CD8-positive, alpha-beta memory T cell (primary cell): ENCODE results near the gene APLP1. TPM values are rescaled to one million over a fixed set of nuclear protein-coding genes. Genes with fewer than 3 reads are reported as not detected.
"Not testable (repeated sequence)": the region's sequence is repeated elsewhere in the genome, so short reads cannot be mapped to it uniquely, and the experiment has no call there.

Source experiments
- CTCF ChIA-PET: fragments of 350-600 bp; sonication (Branson Sonifier 250); formaldehyde crosslinking; loops from one replicate; lab custom pipeline; 2021; ENCODE audit warnings: antibody characterized with exemption; lab: Charles Lee
- POLR2A ChIA-PET: fragments of 350-600 bp; sonication (Branson Sonifier 250); formaldehyde crosslinking; loops from one replicate; lab custom pipeline; 2021; ENCODE audit warnings: antibody characterized with exemption; lab: Charles Lee
- DNase-seq, 5 donors: peaks; one replicate each; pipeline versions ENCODE4 v3.0.0 to v3.0.0-alpha.2; 2020 to 2022; ENCODE audit warnings: mixed read lengths in 1 of 5
- H3K27ac ChIP-seq: one replicate; pipeline ENCODE4 v1.7.0; 2013; ENCODE audit warnings: low read depth, mild to moderate bottlenecking, low read length, moderate library complexity
- H3K27me3 ChIP-seq: 2 replicates; pipeline ENCODE4 v1.7.0; 2013; ENCODE audit warnings: low read length, mild to moderate bottlenecking; ENCODE audit not compliant: insufficient read depth, poor library complexity, severe bottlenecking
- H3K36me3 ChIP-seq: 2 replicates; pipeline ENCODE4 v1.7.0; 2013; ENCODE audit warnings: mild to moderate bottlenecking, low read length, moderate library complexity; ENCODE audit not compliant: insufficient read depth
- H3K4me1 ChIP-seq: 2 replicates; pipeline ENCODE4 v1.7.0; 2013; ENCODE audit warnings: mild to moderate bottlenecking, low read length, moderate library complexity; ENCODE audit not compliant: insufficient read depth
- H3K4me3 ChIP-seq: 2 replicates; pipeline ENCODE4 v1.7.0; 2013; ENCODE audit warnings: mild to moderate bottlenecking, low read length
- H3K9me3 ChIP-seq: 2 replicates; pipeline ENCODE4 v1.7.0; 2013; ENCODE audit warnings: mild to moderate bottlenecking, low read length
- H3K27ac Mint-ChIP-seq, 8 donors: one replicate each; pipeline ENCODE4 v1.8.0; 2020 to 2021; ENCODE audit warnings: mixed read lengths in 8 of 8, mild to moderate bottlenecking in 6 of 8, inconsistent platforms in 3 of 8, moderate library complexity in 3 of 8
- H3K27me3 Mint-ChIP-seq, 2 donors: one replicate each; pipeline ENCODE4 v1.8.0; 2020 to 2021; ENCODE audit warnings: mixed read lengths in 2 of 2, mild to moderate bottlenecking in 1 of 2, moderate library complexity in 1 of 2
- H3K36me3 Mint-ChIP-seq, 3 donors: one replicate each; pipeline ENCODE4 v1.8.0; 2020 to 2021; ENCODE audit warnings: mixed read lengths in 3 of 3, inconsistent platforms in 1 of 3, mild to moderate bottlenecking in 1 of 3
- H3K4me1 Mint-ChIP-seq, 3 donors: one replicate each; pipeline ENCODE4 v1.8.0; 2020 to 2021; ENCODE audit warnings: mixed read lengths in 3 of 3, inconsistent platforms in 1 of 3, mild to moderate bottlenecking in 1 of 3
- H3K4me3 Mint-ChIP-seq, 7 donors: one replicate each; pipeline ENCODE4 v1.8.0; 2020 to 2021; ENCODE audit warnings: mixed read lengths in 7 of 7, mild to moderate bottlenecking in 6 of 7, moderate library complexity in 4 of 7, inconsistent platforms in 2 of 7
- H3K9me3 Mint-ChIP-seq, 5 donors: one replicate each; pipeline ENCODE4 v1.8.0; 2020 to 2022; ENCODE audit warnings: mixed read lengths in 5 of 5, mild to moderate bottlenecking in 3 of 5, moderate library complexity in 2 of 5, inconsistent platforms in 1 of 5
- polyA plus RNA-seq: library from polyadenylated mRNA; unstranded; fragments of 300-500 nt; fragmentation: Illumina TruSeq; gene quantifications from one replicate; pipeline ENCODE4 v1.2.3, GENCODE V29; 2021
- total RNA-seq, 2 experiments: library from RNA; stranded (reverse); gene quantifications; one replicate each; pipeline ENCODE4 v1.2.3, GENCODE V29; 2021

APLP1 gene
- total and polyA plus RNA-seq, 3 experiments from 2014 or later: 0.85 to 0.86 TPM; not detected in 1

DNA sequence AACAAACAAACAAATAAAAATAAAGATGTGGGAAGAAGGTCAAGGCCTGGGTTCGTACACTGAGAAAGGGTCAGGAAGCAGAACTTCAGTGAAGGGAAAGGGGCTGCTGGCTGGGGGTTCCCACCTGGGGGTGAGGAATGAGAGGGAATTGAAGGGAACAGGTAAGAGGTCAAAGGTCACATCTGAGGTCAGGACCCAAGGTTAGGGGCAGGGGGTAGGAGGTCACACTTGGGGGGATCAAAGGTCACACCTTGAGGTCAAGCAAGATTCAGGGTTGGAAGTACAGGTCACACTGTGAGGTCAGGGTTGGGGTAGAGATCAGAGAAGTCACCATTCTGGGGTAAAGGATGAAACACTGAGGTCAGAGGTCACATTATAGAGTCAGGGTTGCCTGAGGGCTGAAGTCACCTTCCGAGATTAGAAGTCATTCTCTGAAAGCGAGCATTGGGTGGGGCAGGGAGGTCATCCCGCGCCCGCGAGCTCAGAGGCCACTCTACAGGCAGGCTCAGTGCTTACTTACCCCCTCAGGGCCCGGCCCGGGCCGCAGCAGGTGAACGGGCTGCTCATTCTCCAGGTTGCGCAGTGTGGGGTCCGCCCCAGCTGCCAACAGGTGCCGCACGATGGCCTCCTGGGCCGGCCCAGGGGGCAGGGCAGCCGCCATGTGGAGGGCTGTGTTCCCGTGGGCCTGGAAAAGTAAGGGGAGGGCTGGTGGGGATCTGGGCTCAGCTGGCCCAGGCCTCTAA lies 21.2 kb downstream of the APLP1 start:
- POLR2A ChIA-PET: no interaction called here
- peaks cover 0 to 2% of the 10 kb centered on the region in 2 donors for H3K27me3 Mint-ChIP-seq

DNA sequence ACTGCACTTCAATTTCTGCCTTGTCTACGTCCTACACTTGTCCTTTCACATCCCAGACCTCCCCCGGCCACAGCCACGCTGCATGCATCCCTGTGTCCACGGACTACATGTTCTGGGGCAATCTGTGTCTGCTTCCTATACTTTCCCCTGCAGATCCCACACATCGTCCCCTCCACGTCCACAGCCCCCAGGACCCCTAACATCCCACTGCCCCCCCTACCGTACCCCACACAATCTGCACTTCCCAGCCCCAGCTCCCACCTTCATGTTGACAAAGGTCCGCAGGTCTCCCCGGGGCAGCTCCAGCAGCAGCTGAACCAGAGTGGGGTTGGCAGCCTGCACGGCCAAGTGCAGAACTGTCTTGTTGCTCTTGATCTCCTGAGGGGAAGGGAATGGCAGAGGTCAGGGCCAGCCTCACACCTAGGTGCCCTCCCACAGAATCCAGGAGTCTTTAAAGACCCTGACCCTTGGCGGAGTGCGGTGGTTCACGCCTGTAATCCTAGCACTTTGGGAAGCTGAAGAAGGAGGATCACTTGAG lies 21.8 kb downstream of the APLP1 start:
- Mint-ChIP-seq H3K27ac (peak overlapping the region in 1 of 8 donors; percentile 61), H3K36me3 (peaks cover 13 to 73% (median 20%) of the 10 kb centered on the region in 3 donors), H3K4me3 (no peak overlapping the region), H3K27me3 (peaks cover 0 to 2% of the 10 kb centered on the region in 2 donors), H3K9me3 (no peaks in the 10 kb centered on the region), H3K4me1 (peaks cover 8 to 14% (median 9%) of the 10 kb centered on the region in 3 donors)
- POLR2A ChIA-PET: no interaction called here
- Histone ChIP-seq H3K4me1 (no peaks in the 10 kb centered on the region), H3K36me3 (peaks cover 42% of the 10 kb centered on the region), H3K4me3 (no peak overlapping the region), H3K27ac (no peak overlapping the region), H3K9me3 (no peaks in the 10 kb centered on the region), H3K27me3 (no peaks in the 10 kb centered on the region)
- no peak for DNase-seq
- CTCF ChIA-PET: no interaction called here

More for the DNA sequence above, 21.2 kb downstream of the APLP1 start:
- Histone ChIP-seq H3K4me3 (no peak overlapping the region), H3K36me3 (peaks cover 41% of the 10 kb centered on the region), H3K27ac (no peak overlapping the region), H3K27me3 (no peaks in the 10 kb centered on the region), H3K9me3 (no peaks in the 10 kb centered on the region), H3K4me1 (no peaks in the 10 kb centered on the region)
- peaks cover 13 to 70% (median 18%) of the 10 kb centered on the region in 3 donors for H3K36me3 Mint-ChIP-seq
- no peak overlapping the region for H3K4me3 Mint-ChIP-seq
- H3K9me3 Mint-ChIP-seq: no peaks in the 10 kb centered on the region
- H3K27ac Mint-ChIP-seq: peak overlapping the region in 3 of 8 donors; percentile 57 to 91 (median 66)
- H3K4me1 Mint-ChIP-seq: peaks cover 4 to 13% (median 6%) of the 10 kb centered on the region in 3 donors
- no peak for DNase-seq
- CTCF ChIA-PET: interaction anchor here (1.1 kb wide), 1 partner anchor 40 kb away, joined by 3 read pairs; no protein-coding TSS in a partner anchor

DNA sequence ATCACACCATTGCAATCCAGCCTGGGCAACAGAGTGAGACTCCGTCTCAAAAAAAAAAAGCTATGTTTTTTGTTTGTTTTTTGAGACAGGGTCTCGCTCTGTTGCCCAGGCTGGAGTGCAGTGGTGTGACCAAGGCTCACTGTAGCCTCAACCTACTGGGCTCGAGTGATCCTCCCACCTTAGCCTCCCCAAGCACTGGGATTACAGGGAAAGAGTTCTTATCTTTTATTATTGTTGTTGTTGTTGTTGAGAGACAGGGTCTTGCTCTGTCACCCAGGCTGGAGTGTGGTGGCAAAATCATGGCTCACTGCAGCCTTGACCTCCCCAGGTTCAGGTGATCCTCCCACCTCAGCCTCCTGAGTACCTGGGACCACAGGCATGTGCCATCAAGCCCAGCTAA lies 23.4 kb downstream of the APLP1 start:
- H3K9me3 ChIP-seq, POLR2A ChIA-PET, H3K4me3 Mint-ChIP-seq, DNase-seq, H3K9me3 Mint-ChIP-seq, H3K27ac ChIP-seq, H3K4me3 ChIP-seq, H3K27me3 Mint-ChIP-seq, H3K27me3 ChIP-seq, H3K4me1 ChIP-seq: not testable (repeated sequence)
- H3K4me1 Mint-ChIP-seq: peaks cover 15 to 20% (median 19%) of the 10 kb centered on the region in 3 donors
- H3K27ac Mint-ChIP-seq: peak overlapping the region in 1 of 8 donors; percentile 10
- peaks cover 13 to 83% (median 19%) of the 10 kb centered on the region in 3 donors for H3K36me3 Mint-ChIP-seq
- CTCF ChIA-PET: interaction anchor here (1.1 to 2.0 kb wide), 3 partner anchors 9 to 40 kb away, joined by 3 to 5 read pairs (median 4); partner anchors contain the start of gene NFKBID
- H3K36me3 ChIP-seq: peaks cover 51% of the 10 kb centered on the region

DNA sequence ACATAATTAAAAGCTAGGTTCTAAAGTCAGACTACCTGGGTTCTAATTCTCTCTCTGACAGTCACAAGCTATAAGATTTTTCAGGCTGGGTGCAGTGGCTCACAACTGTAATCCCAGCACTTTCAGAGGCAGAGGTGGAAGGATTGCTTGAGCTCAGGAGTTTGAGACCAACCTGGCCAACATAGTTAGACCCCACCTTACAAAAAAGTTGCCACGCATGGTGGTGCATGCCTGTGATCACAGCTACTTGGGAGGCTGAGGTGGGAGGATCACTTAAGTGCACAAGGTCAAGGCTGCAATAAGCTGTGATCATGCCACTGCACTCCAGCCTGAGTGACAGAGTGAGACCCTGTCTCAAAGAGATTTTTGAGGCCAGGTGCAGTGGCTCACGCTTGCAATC lies 26.0 kb downstream of the APLP1 start:
- H3K4me3 Mint-ChIP-seq: no peak overlapping the region
- H3K27ac ChIP-seq: no peak overlapping the region
- no peaks in the 10 kb centered on the region for H3K9me3 ChIP-seq
- CTCF ChIA-PET: interaction anchor here (2.6 kb wide), 1 partner anchor 37 kb away, joined by 11 read pairs; no protein-coding TSS in a partner anchor
- POLR2A ChIA-PET: no interaction called here
- no peaks in the 10 kb centered on the region for H3K9me3 Mint-ChIP-seq
- peaks cover 28 to 36% (median 29%) of the 10 kb centered on the region in 3 donors for H3K4me1 Mint-ChIP-seq
- H3K4me1 ChIP-seq: peaks cover 26% of the 10 kb centered on the region
- peaks cover 37% of the 10 kb centered on the region for H3K36me3 ChIP-seq
- DNase-seq: no peak
- peaks cover 11 to 73% (median 12%) of the 10 kb centered on the region in 3 donors for H3K36me3 Mint-ChIP-seq
- peaks cover 0 to 2% of the 10 kb centered on the region in 2 donors for H3K27me3 Mint-ChIP-seq
- no peaks in the 10 kb centered on the region for H3K27me3 ChIP-seq
- H3K4me3 ChIP-seq: no peak overlapping the region
- peak overlapping the region in 1 of 8 donors; percentile 58 for H3K27ac Mint-ChIP-seq

DNA sequence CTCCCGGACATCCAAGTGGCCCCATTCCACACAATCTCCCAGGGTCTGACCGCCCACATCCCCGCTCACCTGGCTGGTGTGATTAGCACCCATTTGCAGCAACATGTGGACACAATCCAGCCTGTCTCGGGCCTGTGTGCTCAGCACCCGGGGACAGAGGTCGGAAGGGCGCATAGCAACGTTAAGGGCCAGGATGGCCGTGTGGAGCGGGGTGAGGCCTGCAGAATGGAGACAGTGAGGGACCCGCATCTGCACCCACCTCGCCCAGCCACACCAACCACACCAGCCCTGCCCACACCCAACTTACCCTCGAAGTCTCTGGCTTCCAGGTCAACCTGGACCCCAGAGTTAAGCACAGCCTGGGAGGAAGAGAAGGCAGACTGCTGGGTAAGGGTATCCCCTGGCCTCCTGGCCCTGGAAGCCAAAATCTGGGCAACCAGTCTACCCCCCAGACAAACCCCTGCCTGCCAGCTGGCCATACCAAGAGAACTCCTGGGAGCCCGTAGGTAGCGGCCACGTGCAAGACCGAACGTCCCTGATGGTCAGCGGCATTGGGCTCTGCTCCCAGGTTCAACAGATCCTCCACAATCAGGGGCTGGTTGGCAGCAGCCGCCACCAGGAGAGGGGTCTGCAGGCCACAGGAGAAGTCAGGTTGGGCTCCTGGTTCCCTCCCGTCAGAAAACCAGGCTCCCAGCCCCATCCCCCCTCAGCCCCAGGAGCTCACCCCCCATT lies 27.7 kb downstream of the APLP1 start:
- Histone ChIP-seq H3K27ac (no peak overlapping the region), H3K36me3 (peaks cover 28% of the 10 kb centered on the region), H3K9me3 (no peaks in the 10 kb centered on the region), H3K27me3 (no peaks in the 10 kb centered on the region), H3K4me3 (no peak overlapping the region), H3K4me1 (peaks cover 29% of the 10 kb centered on the region)
- H3K36me3 Mint-ChIP-seq: peaks cover 4 to 62% (median 8%) of the 10 kb centered on the region in 3 donors
- H3K27me3 Mint-ChIP-seq: no peaks in the 10 kb centered on the region
- CTCF ChIA-PET: interaction anchor here (2.6 kb wide), 1 partner anchor 35 kb away, joined by 11 read pairs; no protein-coding TSS in a partner anchor
- no peak for DNase-seq
- H3K27ac Mint-ChIP-seq: peak overlapping the region in 6 of 8 donors; percentile 54 to 72 (median 63)
- H3K4me3 Mint-ChIP-seq: peak overlapping the region in 6 of 7 donors; percentile 16 to 78 (median 39)
- H3K4me1 Mint-ChIP-seq: peaks cover 28 to 43% (median 30%) of the 10 kb centered on the region in 3 donors
- POLR2A ChIA-PET: no interaction called here
- H3K9me3 Mint-ChIP-seq: no peaks in the 10 kb centered on the region

DNA sequence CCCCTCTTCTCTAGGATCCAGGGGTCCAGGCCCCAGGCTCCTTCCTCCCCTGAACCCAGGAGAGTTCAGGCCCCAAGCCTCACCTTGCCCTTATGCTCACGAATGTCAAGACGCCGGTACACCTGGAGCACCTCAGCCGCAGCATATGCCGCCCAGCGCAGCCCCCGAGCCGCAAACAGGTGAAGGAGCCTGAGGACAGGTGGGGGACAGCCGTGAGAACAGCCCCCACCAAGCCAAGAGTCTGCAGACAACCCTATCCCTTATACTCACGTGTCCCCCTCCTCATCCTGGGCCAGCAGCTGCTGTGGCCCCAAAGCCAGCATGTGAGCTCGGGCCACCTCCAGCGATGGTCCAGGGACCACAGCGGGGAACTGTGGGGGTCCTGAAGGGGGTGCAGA lies 28.3 kb downstream of the APLP1 start:
- peaks cover 3 to 59% (median 8%) of the 10 kb centered on the region in 3 donors for H3K36me3 Mint-ChIP-seq
- ChIA-PET POLR2A (no interaction called here), CTCF (interaction anchor here (1.7 kb wide), 1 partner anchor 15 kb away, joined by 4 read pairs; no protein-coding TSS in a partner anchor)

DNA sequence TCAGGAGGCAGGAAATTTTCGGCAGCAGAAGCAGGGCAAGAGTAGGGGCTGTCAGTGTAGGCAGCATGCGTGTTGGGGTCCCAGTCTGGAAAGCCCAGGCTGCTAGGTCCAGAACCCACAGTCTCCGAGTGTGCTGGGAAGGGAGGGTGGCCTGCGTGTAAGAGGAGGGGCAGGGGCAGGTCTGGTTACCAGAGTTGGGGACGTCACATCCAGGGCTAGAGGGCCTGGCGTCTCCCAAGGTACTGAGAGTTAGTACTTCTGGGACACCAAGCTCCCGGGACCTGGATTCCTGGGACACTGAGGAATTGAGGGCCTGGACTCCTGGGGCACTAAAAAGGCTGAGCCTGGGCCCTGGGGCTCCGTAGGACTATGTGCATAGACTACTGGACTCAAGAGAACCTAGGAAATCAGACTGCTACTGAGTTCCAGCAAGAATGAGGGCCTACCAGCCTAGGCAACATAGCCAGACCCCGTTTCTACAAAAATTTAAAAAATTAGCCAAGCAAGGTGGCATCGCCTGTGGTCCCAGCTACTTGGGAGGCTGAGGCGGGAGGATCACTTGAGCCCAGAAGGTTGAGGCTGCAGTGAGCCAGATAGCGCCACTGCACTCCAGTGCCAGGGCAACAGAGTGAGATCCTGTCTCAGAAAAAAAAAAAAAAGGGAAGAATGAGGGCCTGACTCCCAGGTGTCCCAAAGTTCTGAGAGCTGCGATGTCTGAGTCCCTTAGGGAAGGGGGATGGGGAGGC lies 29.5 kb downstream of the APLP1 start:
- Histone ChIP-seq H3K4me1 (peaks cover 47% of the 10 kb centered on the region), H3K27ac (peak overlapping the region; percentile 92), H3K9me3 (no peaks in the 10 kb centered on the region), H3K36me3 (peaks cover 20% of the 10 kb centered on the region), H3K4me3 (peak overlapping the region; percentile 87), H3K27me3 (no peaks in the 10 kb centered on the region)
- ChIA-PET POLR2A (interaction anchor here (1.2 kb wide), 1 partner anchor 33 kb away, joined by 6 read pairs; no protein-coding TSS in a partner anchor), CTCF (interaction anchor here (1.0 to 1.7 kb wide), 3 partner anchors 17 to 205 kb away, joined by 3 to 4 read pairs (median 3); no protein-coding TSS in a partner anchor)
- H3K4me3 Mint-ChIP-seq: peak overlapping the region; percentile 91 to 100 (median 96)
- DNase-seq: no peak
- H3K36me3 Mint-ChIP-seq: peaks cover 3 to 51% (median 4%) of the 10 kb centered on the region in 3 donors
- peak overlapping the region; percentile 83 to 99 (median 93) for H3K27ac Mint-ChIP-seq
- H3K9me3 Mint-ChIP-seq: no peaks in the 10 kb centered on the region
- peaks cover 35 to 60% (median 38%) of the 10 kb centered on the region in 3 donors for H3K4me1 Mint-ChIP-seq
- H3K27me3 Mint-ChIP-seq: no peaks in the 10 kb centered on the region

More for the DNA sequence above, 28.3 kb downstream of the APLP1 start:
- Histone ChIP-seq H3K4me3 (no peak overlapping the region), H3K27me3 (no peaks in the 10 kb centered on the region), H3K27ac (no peak overlapping the region), H3K9me3 (no peaks in the 10 kb centered on the region), H3K36me3 (peaks cover 23% of the 10 kb centered on the region), H3K4me1 (peaks cover 35% of the 10 kb centered on the region)
- no peaks in the 10 kb centered on the region for H3K9me3 Mint-ChIP-seq
- H3K27ac Mint-ChIP-seq: peak overlapping the region in 3 of 8 donors; percentile 17 to 69 (median 43)
- DNase-seq: no peak
- H3K27me3 Mint-ChIP-seq: no peaks in the 10 kb centered on the region
- peaks cover 30 to 49% (median 35%) of the 10 kb centered on the region in 3 donors for H3K4me1 Mint-ChIP-seq
- H3K4me3 Mint-ChIP-seq: peak overlapping the region in 3 of 7 donors; percentile 16 to 78 (median 34)
